HCT116 (cell line): Measurements from ENCODE around the gene KLHL2. TPM values are rescaled to one million over a fixed set of nuclear protein-coding genes. Genes with fewer than 3 reads are reported as not detected.

Experiments
- ATAC-seq: fragments of 200-7000 bp; cut with Tn5 transposase; 2 replicates; pipeline ENCODE4 v1.9.1; 2020; ENCODE audit warnings: mild to moderate bottlenecking, moderate library complexity
- BruUV-seq: library from RNA; stranded (reverse); fragments of 400-500 nt; replicated peaks from 2 replicates; lab custom pipeline; 2021; lab: Mats Ljungman, UMichigan
- CTCF ChIA-PET: fragments of 300-600 bp; sonication (Branson Sonifier 250); formaldehyde crosslinking; loops from one replicate; lab custom pipeline; 2021; ENCODE audit warnings: antibody characterized with exemption; lab: Charles Lee
- POLR2A ChIA-PET: fragments of 300-600, 350-600 bp; sonication (Branson Sonifier 250); formaldehyde crosslinking; loops from one replicate; lab custom pipeline; 2021; ENCODE audit warnings: antibody characterized with exemption; lab: Charles Lee
- RAD21 ChIA-PET, 2 experiments: fragments of 300-600 bp; sonication (Branson Sonifier 250); formaldehyde crosslinking; loops; one replicate each; lab custom pipeline; 2023; ENCODE audit warnings: low total read pairs in 2 of 2; ENCODE audit not compliant: uncharacterized antibody in 2 of 2, unreplicated experiment in 2 of 2, low non-redundant PET in 1 of 2; lab: Charles Lee
- DNase-seq: peaks from one replicate; pipeline ENCODE4 v3.0.0-alpha.2; 2010; ENCODE audit warnings: low read depth, low spot score
- H2AFZ ChIP-seq: fragments of 200-600 bp; shearing (Covaris generic), sonication (generic); 2 replicates; pipeline ENCODE4 v1.6.1; 2017; ENCODE audit warnings: low read depth, mixed run types, mixed read lengths, antibody characterized with exemption, low read length; ENCODE audit not compliant: poor library complexity, severe bottlenecking
- H3K27ac ChIP-seq: 2 replicates; pipeline ENCODE4 v1.5.1; 2012; ENCODE audit warnings: low read depth, low read length
- H3K27me3 ChIP-seq: fragments of 200-600 bp; sonication (generic); 2 replicates; pipeline ENCODE4 v1.6.1; 2016; ENCODE audit warnings: mixed run types, low read length, mixed read lengths; ENCODE audit not compliant: insufficient read depth
- H3K36me3 ChIP-seq, 2 experiments: fragments of 200-500 bp in 1 of 2; fragments of 200-600 bp in 1 of 2; sonication (Bioruptor generic) in 1 of 2; sonication (generic) in 1 of 2; 2 replicates each; pipeline versions ENCODE4 v1.5.1 to v1.6.1; 2014 to 2016; ENCODE audit warnings: low read length in 2 of 2, inconsistent platforms in 1 of 2, mixed read lengths in 1 of 2, mixed run types in 1 of 2; ENCODE audit not compliant: insufficient read depth in 2 of 2, control insufficient read depth in 1 of 2
- H3K4me1 ChIP-seq, 2 experiments: fragments of 200-600 bp in 1 of 2; sonication (generic) in 1 of 2; 2 replicates each; pipeline versions ENCODE4 v1.5.1 to v1.6.1; 2012 to 2017; ENCODE audit warnings: low read length in 2 of 2, inconsistent platforms in 1 of 2, mild to moderate bottlenecking in 1 of 2, mixed read lengths in 1 of 2, mixed run types in 1 of 2, moderate library complexity in 1 of 2; ENCODE audit not compliant: insufficient read depth in 2 of 2, control insufficient read depth in 1 of 2
- H3K4me2 ChIP-seq: fragments of 200-600 bp; sonication (generic); 2 replicates; pipeline ENCODE4 v1.6.1; 2017; ENCODE audit warnings: mixed run types, low read length, mixed read lengths
- H3K4me3 ChIP-seq, 2 experiments: fragments of 200-600 bp in 1 of 2; sonication (generic) in 1 of 2; replicated peaks in 1 of 2; 2 replicates each; pipeline ENCODE4 v1.5.1; 2011 to 2016; ENCODE audit warnings: low read length in 2 of 2, control low read depth in 1 of 2, low read depth in 1 of 2, mild to moderate bottlenecking in 1 of 2, mixed read lengths in 1 of 2, mixed run types in 1 of 2
- H3K79me2 ChIP-seq: fragments of 200-600 bp; sonication (generic); 2 replicates; pipeline ENCODE4 v1.6.1; 2017; ENCODE audit warnings: mild to moderate bottlenecking, mixed run types, low read length, moderate library complexity, mixed read lengths; ENCODE audit not compliant: insufficient read depth
- H3K9ac ChIP-seq: fragments of 200-600 bp; sonication (generic); 2 replicates; pipeline ENCODE4 v1.6.1; 2016; ENCODE audit warnings: low read length, mixed read lengths
- H3K9me2 ChIP-seq: fragments of 200-600 bp; sonication (generic), shearing (Covaris generic); 2 replicates; pipeline ENCODE4 v1.6.1; 2017; ENCODE audit warnings: mixed run types, mild to moderate bottlenecking, moderate library complexity; ENCODE audit not compliant: insufficient read depth
- H3K9me3 ChIP-seq, 2 experiments: fragments of 200-500 bp in 1 of 2; fragments of 200-600 bp in 1 of 2; sonication (Bioruptor generic) in 1 of 2; sonication (generic) in 1 of 2; 2 replicates each; pipeline ENCODE4 v1.6.1; 2014 to 2017; ENCODE audit warnings: low read length in 2 of 2, mixed read lengths in 2 of 2, inconsistent platforms in 1 of 2, low read depth in 1 of 2, mild to moderate bottlenecking in 1 of 2, mixed run types in 1 of 2, moderate library complexity in 1 of 2; ENCODE audit not compliant: control insufficient read depth in 1 of 2, insufficient read depth in 1 of 2
- H4K20me1 ChIP-seq: fragments of 200-600 bp; sonication (generic), shearing (Covaris generic); 2 replicates; pipeline ENCODE4 v1.6.1; 2017; ENCODE audit warnings: mixed run types, mild to moderate bottlenecking, moderate library complexity; ENCODE audit not compliant: insufficient read depth
- CBX3 ChIP-seq: IDR thresholded peaks from 2 replicates; pipeline ENCODE4 v1.6.1; 2012; ENCODE audit warnings: low read depth
- CEBPB ChIP-seq: IDR thresholded peaks from 2 replicates; pipeline ENCODE4 v1.6.1; 2012; ENCODE audit warnings: low read depth
- EGR1 ChIP-seq: IDR thresholded peaks from 2 replicates; pipeline ENCODE4 v1.6.1; 2012; ENCODE audit warnings: low read depth
- EZH2 ChIP-seq: fragments of 200-600 bp; sonication (generic); IDR thresholded peaks from 2 replicates; pipeline ENCODE4 v1.6.1; 2017; ENCODE audit warnings: antibody characterized with exemption, mixed run types
- FOSL1 ChIP-seq: IDR thresholded peaks from 2 replicates; pipeline ENCODE4 v1.6.1; 2012; ENCODE audit warnings: low read depth
- RAD21 ChIP-seq: IDR thresholded peaks from 2 replicates; pipeline ENCODE4 v1.6.1; 2012; ENCODE audit warnings: low read depth, mild to moderate bottlenecking
- SIN3A ChIP-seq: IDR thresholded peaks from 2 replicates; pipeline ENCODE4 v1.6.1; 2012; ENCODE audit warnings: low read depth
- SP1 ChIP-seq: IDR thresholded peaks from 2 replicates; pipeline ENCODE4 v1.6.1; 2012; ENCODE audit warnings: low read depth
- YY1 ChIP-seq: IDR thresholded peaks from 2 replicates; pipeline ENCODE4 v1.6.1; 2011; ENCODE audit warnings: low read length, low read depth, moderate library complexity, mild to moderate bottlenecking; ENCODE audit not compliant: insufficient replicate concordance; ENCODE audit errors: extremely low read depth
- intact Hi-C: fragments of 100-400 bp; cut with micrococcal nuclease; formaldehyde crosslinking; loops from 2 replicates; pipeline ENCODE4 v1.10.0; 2022
- total RNA-seq: library from RNA; stranded (reverse); gene quantifications from one replicate; pipeline ENCODE4 v1.2.1, GENCODE V29; 2021; ENCODE audit not compliant: unreplicated experiment
- TF ChIP-seq, protein P1 (sequence below): IDR thresholded peaks from 2 replicates; pipeline ENCODE4 v1.6.1; 2011; ENCODE audit warnings: mild to moderate bottlenecking, low read length, moderate library complexity; ENCODE audit not compliant: insufficient replicate concordance; ENCODE audit errors: extremely low read depth
- TF ChIP-seq, protein P2 (sequence below): IDR thresholded peaks from 2 replicates; pipeline ENCODE4 v1.6.1; 2012; ENCODE audit warnings: low read depth

KLHL2 gene
- total RNA-seq, 1 experiment from 2014 or later, result 24.6 TPM

DNA sequence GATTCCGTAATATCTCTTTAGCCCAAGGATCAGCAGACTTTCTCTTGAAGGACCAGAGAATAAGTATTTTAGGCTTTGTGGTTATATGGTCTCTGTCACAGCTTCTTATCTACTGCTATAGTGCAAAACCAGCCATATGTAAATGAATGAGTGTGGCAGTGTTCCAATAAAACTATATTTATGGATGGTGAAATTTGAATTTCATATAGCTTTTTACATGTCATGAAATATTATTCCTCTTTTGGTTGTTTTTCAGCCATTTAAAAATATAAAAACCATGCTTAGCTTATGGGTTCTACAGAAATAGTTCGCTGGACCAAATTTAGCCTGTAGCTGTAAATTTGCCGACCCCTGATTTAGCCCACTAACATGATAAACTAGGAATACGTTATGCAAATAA lies 102.1 kb downstream of the KLHL2 start:
- Histone ChIP-seq H2AFZ (no peak overlapping the region), H3K9me2 (no peaks in the 10 kb centered on the region), H3K4me1 (no peaks in the 10 kb centered on the region), H3K9me3 (no peaks in the 10 kb centered on the region), H4K20me1 (peaks cover 1% of the 10 kb centered on the region; the same call in 1 of the 2 replicates), H3K27ac (no peak overlapping the region), H3K9ac (no peak overlapping the region), H3K4me2 (no peak overlapping the region), H3K79me2 (no peaks in the 10 kb centered on the region), H3K36me3 (0 out of 4 replicates have a peak, but pooled peaks cover 0 to 2% of the 10 kb centered on the region in 2 experiments), H3K27me3 (no peaks in the 10 kb centered on the region), H3K4me3 (no peak overlapping the region)
- DNase-seq (no peak), ATAC-seq (no peak)
- ChIA-PET POLR2A (interaction anchor here (0.8 kb wide), 1 partner anchor 16 kb away, joined by 3 read pairs; no protein-coding TSS in a partner anchor), CTCF (interaction anchor here (0.6 kb wide), 1 partner anchor 46 kb away, joined by 3 read pairs; no protein-coding TSS in a partner anchor), RAD21 (no interaction called here)
- no TSS peak for BruUV-seq
- intact Hi-C loops, result no loop called here
- TF ChIP-seq SP1, result no peak
- TF ChIP-seq CEBPB, result no peak
- TF ChIP-seq CBX3, result no peak
- TF ChIP-seq, protein P1, sequence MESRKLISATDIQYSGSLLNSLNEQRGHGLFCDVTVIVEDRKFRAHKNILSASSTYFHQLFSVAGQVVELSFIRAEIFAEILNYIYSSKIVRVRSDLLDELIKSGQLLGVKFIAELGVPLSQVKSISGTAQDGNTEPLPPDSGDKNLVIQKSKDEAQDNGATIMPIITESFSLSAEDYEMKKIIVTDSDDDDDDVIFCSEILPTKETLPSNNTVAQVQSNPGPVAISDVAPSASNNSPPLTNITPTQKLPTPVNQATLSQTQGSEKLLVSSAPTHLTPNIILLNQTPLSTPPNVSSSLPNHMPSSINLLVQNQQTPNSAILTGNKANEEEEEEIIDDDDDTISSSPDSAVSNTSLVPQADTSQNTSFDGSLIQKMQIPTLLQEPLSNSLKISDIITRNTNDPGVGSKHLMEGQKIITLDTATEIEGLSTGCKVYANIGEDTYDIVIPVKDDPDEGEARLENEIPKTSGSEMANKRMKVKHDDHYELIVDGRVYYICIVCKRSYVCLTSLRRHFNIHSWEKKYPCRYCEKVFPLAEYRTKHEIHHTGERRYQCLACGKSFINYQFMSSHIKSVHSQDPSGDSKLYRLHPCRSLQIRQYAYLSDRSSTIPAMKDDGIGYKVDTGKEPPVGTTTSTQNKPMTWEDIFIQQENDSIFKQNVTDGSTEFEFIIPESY, result no peak
- TF ChIP-seq SIN3A, result no peak
- TF ChIP-seq, protein P2, sequence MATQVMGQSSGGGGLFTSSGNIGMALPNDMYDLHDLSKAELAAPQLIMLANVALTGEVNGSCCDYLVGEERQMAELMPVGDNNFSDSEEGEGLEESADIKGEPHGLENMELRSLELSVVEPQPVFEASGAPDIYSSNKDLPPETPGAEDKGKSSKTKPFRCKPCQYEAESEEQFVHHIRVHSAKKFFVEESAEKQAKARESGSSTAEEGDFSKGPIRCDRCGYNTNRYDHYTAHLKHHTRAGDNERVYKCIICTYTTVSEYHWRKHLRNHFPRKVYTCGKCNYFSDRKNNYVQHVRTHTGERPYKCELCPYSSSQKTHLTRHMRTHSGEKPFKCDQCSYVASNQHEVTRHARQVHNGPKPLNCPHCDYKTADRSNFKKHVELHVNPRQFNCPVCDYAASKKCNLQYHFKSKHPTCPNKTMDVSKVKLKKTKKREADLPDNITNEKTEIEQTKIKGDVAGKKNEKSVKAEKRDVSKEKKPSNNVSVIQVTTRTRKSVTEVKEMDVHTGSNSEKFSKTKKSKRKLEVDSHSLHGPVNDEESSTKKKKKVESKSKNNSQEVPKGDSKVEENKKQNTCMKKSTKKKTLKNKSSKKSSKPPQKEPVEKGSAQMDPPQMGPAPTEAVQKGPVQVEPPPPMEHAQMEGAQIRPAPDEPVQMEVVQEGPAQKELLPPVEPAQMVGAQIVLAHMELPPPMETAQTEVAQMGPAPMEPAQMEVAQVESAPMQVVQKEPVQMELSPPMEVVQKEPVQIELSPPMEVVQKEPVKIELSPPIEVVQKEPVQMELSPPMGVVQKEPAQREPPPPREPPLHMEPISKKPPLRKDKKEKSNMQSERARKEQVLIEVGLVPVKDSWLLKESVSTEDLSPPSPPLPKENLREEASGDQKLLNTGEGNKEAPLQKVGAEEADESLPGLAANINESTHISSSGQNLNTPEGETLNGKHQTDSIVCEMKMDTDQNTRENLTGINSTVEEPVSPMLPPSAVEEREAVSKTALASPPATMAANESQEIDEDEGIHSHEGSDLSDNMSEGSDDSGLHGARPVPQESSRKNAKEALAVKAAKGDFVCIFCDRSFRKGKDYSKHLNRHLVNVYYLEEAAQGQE, result no peak
- no peak for TF ChIP-seq YY1
- TF ChIP-seq EGR1, result no peak
- no peak for TF ChIP-seq FOSL1
- no peak for TF ChIP-seq EZH2
- TF ChIP-seq RAD21, result no peak
